WTC11 (cell line): ENCODE measurements around the gene TTLL10. TPM values are rescaled to one million over a fixed set of nuclear protein-coding genes. Genes with fewer than 3 reads are reported as not detected.

Experiments
- ATAC-seq: fragments of 200-7000 bp; cut with Tn5 transposase; 2 replicates; pipeline ENCODE4 v1.10.0; 2021; ENCODE audit warnings: mild to moderate bottlenecking, moderate library complexity
- CTCF ChIA-PET: fragments of 300-600 bp; sonication (Branson Sonifier 250); formaldehyde crosslinking; loops from one replicate; lab custom pipeline; 2021; ENCODE audit warnings: antibody characterized with exemption; lab: Charles Lee
- POLR2A ChIA-PET: fragments of 350-600 bp; sonication (Branson Sonifier 250); formaldehyde crosslinking; loops from one replicate; lab custom pipeline; 2021; ENCODE audit warnings: antibody characterized with exemption; lab: Charles Lee
- DNase-seq: peaks from one replicate; pipeline ENCODE4 v3.0.0; 2021; ENCODE audit warnings: low spot score
- H3K27ac Mint-ChIP-seq: 2 replicates; pipeline ENCODE4 v1.8.0; 2021; ENCODE audit warnings: mixed read lengths
- H3K27me3 Mint-ChIP-seq: 2 replicates; pipeline ENCODE4 v1.8.0; 2021; ENCODE audit warnings: low read depth, mild to moderate bottlenecking, moderate library complexity, mixed read lengths
- H3K36me3 Mint-ChIP-seq: 2 replicates; pipeline ENCODE4 v1.8.0; 2021; ENCODE audit warnings: mixed read lengths
- H3K4me1 Mint-ChIP-seq: 2 replicates; pipeline ENCODE4 v1.8.0; 2022; ENCODE audit warnings: mixed read lengths
- H3K4me3 Mint-ChIP-seq: 2 replicates; pipeline ENCODE4 v1.8.0; 2021; ENCODE audit warnings: mild to moderate bottlenecking, moderate library complexity, mixed read lengths
- H3K9me3 Mint-ChIP-seq: 2 replicates; pipeline ENCODE4 v1.8.0; 2021; ENCODE audit warnings: mixed read lengths
- CREB1 ChIP-seq: sonication (generic); formaldehyde crosslinking; IDR thresholded peaks from 2 replicates; pipeline ENCODE4 v1.8.0; 2023; ENCODE audit warnings: mild to moderate bottlenecking, missing genetic modification reagents
- ERG ChIP-seq: fragments of 250-450 bp; sonication (Bioruptor Pico); IDR thresholded peaks from 2 replicates; pipeline ENCODE4 v1.8.0; 2021; ENCODE audit warnings: mild to moderate bottlenecking
- FOXP1 ChIP-seq: sonication (generic); formaldehyde crosslinking; IDR thresholded peaks from 2 replicates; pipeline ENCODE4 v1.8.0; 2022; ENCODE audit warnings: missing genetic modification reagents, mild to moderate bottlenecking, moderate library complexity, borderline replicate concordance
- GRHL2 ChIP-seq: fragments of 250-450 bp; sonication (Bioruptor Pico); IDR thresholded peaks from 2 replicates; pipeline ENCODE4 v1.8.0; 2022; ENCODE audit warnings: mild to moderate bottlenecking, moderate library complexity; ENCODE audit not compliant: insufficient replicate concordance, severe bottlenecking
- JUN ChIP-seq: sonication (generic); formaldehyde crosslinking; IDR thresholded peaks from 2 replicates; pipeline ENCODE4 v1.8.0; 2023; ENCODE audit warnings: mild to moderate bottlenecking, missing genetic modification reagents
- NR1H2 ChIP-seq: sonication (generic); formaldehyde crosslinking; IDR thresholded peaks from 2 replicates; pipeline ENCODE4 v1.9.0; 2021; ENCODE audit warnings: mild to moderate bottlenecking, moderate library complexity, missing genetic modification reagents
- PRRX2 ChIP-seq: fragments of 250-450 bp; sonication (Bioruptor Pico); IDR thresholded peaks from 2 replicates; pipeline ENCODE4 v1.8.0; 2021; ENCODE audit warnings: mild to moderate bottlenecking
- SOX15 ChIP-seq: fragments of 250-450 bp; sonication (Bioruptor Pico); IDR thresholded peaks from 2 replicates; pipeline ENCODE4 v1.9.0; 2021; ENCODE audit warnings: mild to moderate bottlenecking
- TEAD1 ChIP-seq: sonication (generic); formaldehyde crosslinking; IDR thresholded peaks from 2 replicates; pipeline ENCODE4 v1.8.0; 2022; ENCODE audit warnings: mild to moderate bottlenecking, missing genetic modification reagents
- ZBTB21 ChIP-seq: sonication (generic); formaldehyde crosslinking; IDR thresholded peaks from 2 replicates; pipeline ENCODE4 v1.8.1; 2023; ENCODE audit warnings: mild to moderate bottlenecking, missing genetic modification reagents, borderline replicate concordance
- ZMAT4 ChIP-seq: fragments of 250-450 bp; sonication (Bioruptor Pico); IDR thresholded peaks from 2 replicates; pipeline ENCODE4 v1.9.0; 2021; ENCODE audit warnings: mild to moderate bottlenecking
- ZNF121 ChIP-seq: sonication (generic); formaldehyde crosslinking; IDR thresholded peaks from 2 replicates; pipeline ENCODE4 v1.8.0; 2023; ENCODE audit warnings: missing genetic modification reagents
- ZNF138 ChIP-seq: sonication (generic); formaldehyde crosslinking; conservative IDR thresholded peaks from 2 replicates; pipeline ENCODE4 v1.8.1; 2022; ENCODE audit warnings: mild to moderate bottlenecking, moderate library complexity, missing genetic modification reagents
- ZNF423 ChIP-seq: fragments of 250-450 bp; sonication (Bioruptor Pico); IDR thresholded peaks from 2 replicates; pipeline ENCODE4 v2.1.2; 2022; ENCODE audit warnings: mild to moderate bottlenecking, moderate library complexity
- total RNA-seq: library from RNA; stranded (reverse); gene quantifications from 3 replicates; pipeline ENCODE4 v1.2.3, GENCODE V29; 2021
- TF ChIP-seq, protein P1 (sequence below): sonication (generic); formaldehyde crosslinking; IDR thresholded peaks from 2 replicates; pipeline ENCODE4 v1.8.0; 2022; ENCODE audit warnings: mild to moderate bottlenecking, missing genetic modification reagents
- TF ChIP-seq, protein P2 (sequence below): sonication (generic); formaldehyde crosslinking; IDR thresholded peaks from 2 replicates; pipeline ENCODE4 v1.8.0; 2022; ENCODE audit warnings: mild to moderate bottlenecking, missing genetic modification reagents
- TF ChIP-seq, protein P3 (sequence below): sonication (generic); formaldehyde crosslinking; IDR thresholded peaks from 2 replicates; pipeline ENCODE4 v1.8.1; 2023; ENCODE audit warnings: mild to moderate bottlenecking, moderate library complexity, missing genetic modification reagents

TTLL10 gene
- total RNA-seq, 1 experiment from 2014 or later = 1.1 TPM

GRCh38 chr1:1215881-1216605 is 42.4 kb downstream of the TTLL10 start:
- Mint-ChIP-seq H3K27ac (no peak overlapping the region), H3K4me3 (no peak overlapping the region), H3K4me1 (no peaks in the 10 kb centered on the region), H3K36me3 (no peaks in the 10 kb centered on the region; the same call in 1 of the 2 replicates), H3K27me3 (no peaks in the 10 kb centered on the region), H3K9me3 (no peaks in the 10 kb centered on the region)
- POLR2A ChIA-PET = interaction anchor here (1.2 kb wide), 1 partner anchor 21 kb away, joined by 4 read pairs; no protein-coding TSS in a partner anchor
- TF ChIP-seq ZMAT4 (CRISPR knock-in tag) (no peak), TEAD1 (CRISPR knock-in tag) (no peak), ZNF138 (CRISPR knock-in tag) (no peak), PRRX2 (CRISPR knock-in tag) (no peak), ZBTB21 (CRISPR knock-in tag) (no peak), SOX15 (CRISPR knock-in tag) (no peak), GRHL2 (no peak), ERG (no peak)
- TF ChIP-seq, protein P1, sequence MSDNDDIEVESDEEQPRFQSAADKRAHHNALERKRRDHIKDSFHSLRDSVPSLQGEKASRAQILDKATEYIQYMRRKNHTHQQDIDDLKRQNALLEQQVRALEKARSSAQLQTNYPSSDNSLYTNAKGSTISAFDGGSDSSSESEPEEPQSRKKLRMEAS (CRISPR knock-in tag) = no peak
- CTCF ChIA-PET = no interaction called here
- DNase-seq (no peak), ATAC-seq (no peak)

GRCh38 chr1:1216770-1217620 is 43.3 kb downstream of the TTLL10 start:
- peak overlapping the region; percentile 20; the same call in 1 of the 2 replicates for H3K27ac Mint-ChIP-seq
- DNase-seq = no peak
- no peak overlapping the region for H3K4me3 Mint-ChIP-seq
- POLR2A ChIA-PET = interaction anchor here (0.6 kb wide), 1 partner anchor 76 kb away, joined by 3 read pairs; no protein-coding TSS in a partner anchor
- H3K36me3 Mint-ChIP-seq = no peaks in the 10 kb centered on the region; the same call in 1 of the 2 replicates
- TF ChIP-seq CREB1 (CRISPR knock-in tag) = no peak
- no peaks in the 10 kb centered on the region for H3K4me1 Mint-ChIP-seq
- CTCF ChIA-PET = interaction anchor here (1.2 kb wide), 1 partner anchor 215 kb away, joined by 3 read pairs; no protein-coding TSS in a partner anchor
- no peak for ATAC-seq
- H3K27me3 Mint-ChIP-seq = no peaks in the 10 kb centered on the region
- H3K9me3 Mint-ChIP-seq = no peaks in the 10 kb centered on the region

GRCh38 chr1:1217621-1218523 is 44.2 kb downstream of the TTLL10 start:
- ChIA-PET POLR2A (interaction anchor here (0.6 kb wide), 1 partner anchor 77 kb away, joined by 3 read pairs; no protein-coding TSS in a partner anchor), CTCF (interaction anchor here (0.8 to 1.2 kb wide), 2 partner anchors 71 to 216 kb away, joined by 3 read pairs; no protein-coding TSS in a partner anchor)
- DNase-seq (no peak), ATAC-seq (no peak)
- Mint-ChIP-seq H3K9me3 (no peaks in the 10 kb centered on the region), H3K36me3 (peaks cover 4% of the 10 kb centered on the region), H3K27ac (no peak overlapping the region), H3K27me3 (no peaks in the 10 kb centered on the region), H3K4me1 (no peaks in the 10 kb centered on the region), H3K4me3 (no peak overlapping the region)
- TF ChIP-seq CREB1 (CRISPR knock-in tag) (no peak), ZNF423 (peak; percentile 50; the same call in 1 of the 2 replicates)

- ATAC-seq (no peak), DNase-seq (no peak)
- no peaks in the 10 kb centered on the region for H3K9me3 Mint-ChIP-seq
- H3K27ac Mint-ChIP-seq = no peak overlapping the region
- no peaks in the 10 kb centered on the region for H3K27me3 Mint-ChIP-seq
- H3K36me3 Mint-ChIP-seq = peaks cover 9% of the 10 kb centered on the region
- H3K4me1 Mint-ChIP-seq = no peaks in the 10 kb centered on the region
- ChIA-PET CTCF (interaction anchor here (0.8 to 1.2 kb wide), 2 partner anchors 72 to 217 kb away, joined by 3 read pairs; no protein-coding TSS in a partner anchor), POLR2A (no interaction called here)
- H3K4me3 Mint-ChIP-seq = no peak overlapping the region
- TF ChIP-seq FOXP1 (CRISPR knock-in tag) (no peak), ZNF121 (CRISPR knock-in tag) (no peak), NR1H2 (no peak), JUN (no peak)
- TF ChIP-seq, protein P2, sequence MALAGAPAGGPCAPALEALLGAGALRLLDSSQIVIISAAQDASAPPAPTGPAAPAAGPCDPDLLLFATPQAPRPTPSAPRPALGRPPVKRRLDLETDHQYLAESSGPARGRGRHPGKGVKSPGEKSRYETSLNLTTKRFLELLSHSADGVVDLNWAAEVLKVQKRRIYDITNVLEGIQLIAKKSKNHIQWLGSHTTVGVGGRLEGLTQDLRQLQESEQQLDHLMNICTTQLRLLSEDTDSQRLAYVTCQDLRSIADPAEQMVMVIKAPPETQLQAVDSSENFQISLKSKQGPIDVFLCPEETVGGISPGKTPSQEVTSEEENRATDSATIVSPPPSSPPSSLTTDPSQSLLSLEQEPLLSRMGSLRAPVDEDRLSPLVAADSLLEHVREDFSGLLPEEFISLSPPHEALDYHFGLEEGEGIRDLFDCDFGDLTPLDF (CRISPR knock-in tag) = no peak
- TF ChIP-seq, protein P3, sequence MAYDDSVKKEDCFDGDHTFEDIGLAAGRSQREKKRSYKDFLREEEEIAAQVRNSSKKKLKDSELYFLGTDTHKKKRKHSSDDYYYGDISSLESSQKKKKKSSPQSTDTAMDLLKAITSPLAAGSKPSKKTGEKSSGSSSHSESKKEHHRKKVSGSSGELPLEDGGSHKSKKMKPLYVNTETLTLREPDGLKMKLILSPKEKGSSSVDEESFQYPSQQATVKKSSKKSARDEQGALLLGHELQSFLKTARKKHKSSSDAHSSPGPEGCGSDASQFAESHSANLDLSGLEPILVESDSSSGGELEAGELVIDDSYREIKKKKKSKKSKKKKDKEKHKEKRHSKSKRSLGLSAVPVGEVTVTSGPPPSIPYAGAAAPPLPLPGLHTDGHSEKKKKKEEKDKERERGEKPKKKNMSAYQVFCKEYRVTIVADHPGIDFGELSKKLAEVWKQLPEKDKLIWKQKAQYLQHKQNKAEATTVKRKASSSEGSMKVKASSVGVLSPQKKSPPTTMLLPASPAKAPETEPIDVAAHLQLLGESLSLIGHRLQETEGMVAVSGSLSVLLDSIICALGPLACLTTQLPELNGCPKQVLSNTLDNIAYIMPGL = no peak
Measured at GRCh38 chr1:1218524-1219200, 45.0 kb downstream of the TTLL10 start.
